Kidney glomerular epithelial cell (primary cell): ENCODE data around the gene SLC25A24.
"Not testable (repeated sequence)": the region's sequence is repeated elsewhere in the genome, so short reads cannot be mapped to it uniquely, and the experiment has no call there.

Experiments used
- DNase-seq: peaks from one replicate; lab custom pipeline; 2025; lab: John Stamatoyannopoulos, UW

Gene SLC25A24

DNA sequence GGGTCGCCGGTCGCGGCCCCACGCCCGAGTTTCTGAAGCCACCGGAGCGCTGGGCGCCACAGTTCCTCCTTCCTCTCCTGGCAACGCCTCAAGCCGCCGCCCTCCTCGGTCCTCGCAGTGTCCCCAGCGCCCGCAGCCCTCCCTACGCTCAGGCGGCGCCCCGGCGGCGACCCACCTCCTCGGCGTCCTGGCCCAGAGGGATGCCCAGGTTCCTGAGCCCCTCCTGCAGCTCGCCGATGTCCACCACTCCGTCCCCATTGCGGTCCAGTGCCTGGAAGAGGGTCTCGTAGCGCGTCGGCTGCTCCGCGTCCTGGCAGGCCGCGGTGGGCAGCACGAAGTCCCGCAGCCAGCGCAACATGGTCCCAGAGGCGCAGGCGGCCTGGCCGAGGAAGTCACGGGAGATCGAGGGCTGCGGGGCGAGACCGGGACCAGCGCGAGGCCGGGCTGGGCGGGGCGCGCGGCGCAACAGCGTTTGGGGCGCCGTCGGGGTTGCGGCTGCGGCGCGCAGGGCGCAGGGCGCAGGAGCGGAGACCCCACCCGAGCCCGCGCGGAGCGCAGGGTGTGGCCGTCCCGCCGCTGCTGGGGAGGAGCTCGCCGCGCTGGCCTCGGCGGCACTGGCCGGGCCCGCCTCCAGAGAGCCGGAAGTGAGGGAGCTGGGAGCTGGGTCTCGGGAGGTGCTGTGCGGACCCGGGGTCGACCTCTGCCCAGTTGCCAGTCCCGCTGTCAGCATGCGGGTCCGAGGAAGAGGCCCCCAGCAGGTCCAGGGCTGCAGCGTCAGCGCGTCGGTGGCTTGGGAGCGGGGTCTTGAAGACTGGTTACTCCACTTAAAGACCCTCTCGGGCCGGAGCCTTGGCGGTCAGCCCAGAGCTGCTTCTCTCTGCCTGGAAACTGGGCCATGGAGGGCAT is at the start of gene SLC25A24:
TSS of gene SLC25A24 (minus strand) at position 563 of the 906 bp plus-strand sequence. CDS start at position 358, 205 bp downstream.
- DNase-seq: peak; percentile 61

DNA sequence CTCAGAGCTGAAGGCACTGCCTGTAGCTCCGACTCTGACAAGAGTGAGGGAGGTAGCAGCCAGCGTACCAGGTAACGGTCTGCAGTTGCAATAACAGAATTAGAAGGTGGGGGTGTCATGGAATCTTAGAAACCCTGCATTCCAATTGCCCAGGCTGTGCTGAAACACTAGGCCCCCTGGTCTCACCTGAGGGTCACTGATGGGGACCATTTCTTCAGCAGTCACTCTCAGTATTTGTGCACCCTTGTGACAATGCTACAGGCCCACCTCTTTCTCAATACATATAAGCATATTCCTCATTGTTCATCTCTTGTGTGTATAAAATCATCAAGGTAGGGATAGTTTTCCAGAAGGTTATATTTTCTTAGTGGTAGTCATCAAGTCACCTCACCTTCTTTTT is 43.8 kb upstream of the SLC25A24 start, which contains the start of gene NBPF4:
TSS of gene NBPF4 (minus strand) at position 101 of the 400 bp plus-strand sequence. CDS start 315 bp downstream, outside the sequence.
- not testable (repeated sequence) for DNase-seq

DNA sequence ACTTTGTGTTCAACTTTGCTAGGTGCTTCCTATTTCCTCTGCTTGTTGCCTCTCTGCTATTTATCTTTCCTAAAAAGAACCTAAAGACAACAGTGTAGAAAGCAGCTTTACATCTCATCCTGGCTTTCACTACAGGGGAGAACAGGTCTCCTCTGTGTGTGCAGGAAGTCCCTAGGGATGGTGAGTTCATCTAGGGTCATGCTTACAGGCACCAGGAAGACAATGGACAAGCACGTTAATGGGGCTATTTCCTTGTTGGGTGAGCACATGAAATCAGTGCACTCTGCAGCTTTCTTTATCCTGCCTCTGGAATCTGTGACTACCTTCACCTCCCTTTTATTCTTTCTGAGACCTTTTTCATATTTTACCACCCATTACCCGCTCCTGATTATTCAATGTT is 39.3 kb upstream of the SLC25A24 start:
- not testable (repeated sequence) for DNase-seq

DNA sequence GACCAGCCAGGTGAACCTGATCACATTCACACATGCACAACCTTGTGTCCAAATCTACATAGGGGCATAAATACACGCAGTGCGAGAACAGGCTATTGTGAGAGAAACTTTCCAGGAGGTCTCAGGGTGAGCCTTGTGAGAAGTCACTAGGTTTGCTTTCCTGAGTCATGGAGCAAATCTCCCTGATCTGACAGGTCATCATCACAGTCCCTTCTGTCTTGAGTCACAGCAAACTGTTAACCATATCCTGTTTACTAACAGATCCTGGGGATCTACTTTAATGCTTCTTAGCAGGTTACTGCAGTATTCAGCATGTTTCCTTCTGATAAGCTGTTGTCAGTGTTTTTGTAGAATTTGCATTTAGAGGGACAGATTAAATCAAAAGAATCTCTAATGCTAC is 35.2 kb upstream of the SLC25A24 start:
- not testable (repeated sequence) for DNase-seq

DNA sequence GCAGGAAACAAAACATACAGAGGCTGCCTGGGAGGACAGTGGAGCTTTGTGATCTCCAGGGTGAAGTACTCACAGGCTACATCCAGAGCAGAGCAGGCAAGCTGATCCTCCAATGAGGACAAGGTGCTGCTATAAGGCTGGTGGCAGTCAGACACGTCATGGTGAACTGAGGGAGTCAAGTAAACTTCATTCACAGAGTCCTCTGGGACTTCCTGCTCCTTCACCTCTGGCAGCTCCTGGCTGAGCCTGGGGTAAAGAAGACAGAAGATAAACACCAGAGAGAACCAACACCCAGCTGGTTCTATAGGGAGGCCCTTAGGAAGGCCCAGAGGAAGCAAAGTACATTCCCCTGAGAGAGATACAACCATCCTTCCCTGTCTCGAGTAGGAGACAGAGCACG is 32.0 kb upstream of the SLC25A24 start:
- DNase-seq: not testable (repeated sequence)

DNA sequence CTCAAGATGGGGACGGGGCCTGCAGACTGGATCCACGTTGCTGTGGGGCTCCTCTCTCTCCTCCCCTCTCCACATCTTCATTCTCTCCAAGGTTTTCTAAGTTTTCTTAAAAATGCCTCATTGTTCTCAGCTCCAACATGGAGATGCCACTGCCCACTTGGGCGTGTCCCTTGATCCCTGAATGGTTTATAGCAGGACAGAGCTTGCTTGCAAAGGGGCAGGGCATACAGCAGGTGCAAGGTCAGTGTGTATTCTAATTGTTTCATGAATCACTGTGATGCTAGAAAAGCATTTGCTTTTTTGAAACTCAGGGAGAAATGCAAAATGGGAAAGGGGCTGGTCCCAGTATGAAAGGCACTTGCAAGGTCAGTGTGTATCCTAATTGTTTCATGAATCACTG is 29.8 kb upstream of the SLC25A24 start:
- not testable (repeated sequence) for DNase-seq

DNA sequence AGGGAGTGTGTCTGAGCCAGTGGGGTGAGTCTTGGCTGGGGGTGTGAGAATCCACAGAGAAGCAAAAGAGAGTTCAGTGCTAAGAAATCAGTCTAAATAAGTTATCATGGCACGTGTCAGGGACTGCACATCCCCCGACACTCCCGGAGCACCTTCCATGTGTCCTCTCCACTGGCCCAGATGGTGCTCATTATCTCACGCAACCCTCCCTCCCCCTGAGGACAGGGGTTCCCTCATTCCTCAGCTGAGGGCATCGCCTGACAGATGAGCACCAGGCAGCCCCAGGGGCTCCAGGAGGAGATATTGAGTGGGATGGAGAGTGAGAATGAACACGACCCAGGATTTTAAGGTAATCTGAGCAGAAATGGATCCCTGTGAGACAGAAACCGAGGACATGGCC is 27.6 kb upstream of the SLC25A24 start:
- not testable (repeated sequence) for DNase-seq

DNA sequence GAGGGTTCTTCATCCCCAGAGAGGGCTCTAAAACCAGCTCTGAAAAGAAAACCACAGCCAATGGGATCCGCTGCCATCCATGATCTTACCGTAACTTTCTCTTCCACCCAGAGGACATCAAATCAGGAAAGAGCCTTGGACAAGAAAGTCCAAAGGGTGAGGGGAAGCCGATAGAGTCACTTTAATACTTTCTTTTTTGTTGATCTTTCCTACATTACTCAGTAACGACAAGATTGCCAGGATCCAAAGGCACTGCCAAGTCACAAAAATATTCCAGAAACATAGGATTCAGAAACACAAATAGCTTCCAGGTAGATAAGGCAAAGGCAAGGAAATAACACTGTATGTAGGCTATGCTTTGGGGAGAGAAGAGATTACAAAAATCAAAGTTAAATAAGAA is 26.7 kb upstream of the SLC25A24 start:
- not testable (repeated sequence) for DNase-seq

DNA sequence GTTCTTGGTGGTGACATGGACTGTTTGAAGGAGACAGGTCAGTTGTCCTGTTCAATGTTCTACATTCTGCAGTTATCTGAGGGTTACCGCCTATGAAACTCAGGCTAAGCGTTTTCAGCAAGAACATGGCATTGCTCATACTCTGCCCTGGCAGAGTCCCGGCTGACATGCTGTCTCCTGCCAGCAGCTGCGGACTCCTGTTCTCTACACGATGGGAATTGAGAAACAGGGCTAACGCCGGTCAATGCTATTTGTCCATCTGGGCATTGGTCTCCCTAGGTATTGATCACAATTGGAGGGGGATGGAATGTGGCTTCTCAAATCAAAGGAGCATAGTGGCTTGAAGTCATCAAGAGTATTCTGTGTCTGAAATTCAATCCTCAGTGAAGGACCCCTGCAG is 23.1 kb upstream of the SLC25A24 start:
- not testable (repeated sequence) for DNase-seq

DNA sequence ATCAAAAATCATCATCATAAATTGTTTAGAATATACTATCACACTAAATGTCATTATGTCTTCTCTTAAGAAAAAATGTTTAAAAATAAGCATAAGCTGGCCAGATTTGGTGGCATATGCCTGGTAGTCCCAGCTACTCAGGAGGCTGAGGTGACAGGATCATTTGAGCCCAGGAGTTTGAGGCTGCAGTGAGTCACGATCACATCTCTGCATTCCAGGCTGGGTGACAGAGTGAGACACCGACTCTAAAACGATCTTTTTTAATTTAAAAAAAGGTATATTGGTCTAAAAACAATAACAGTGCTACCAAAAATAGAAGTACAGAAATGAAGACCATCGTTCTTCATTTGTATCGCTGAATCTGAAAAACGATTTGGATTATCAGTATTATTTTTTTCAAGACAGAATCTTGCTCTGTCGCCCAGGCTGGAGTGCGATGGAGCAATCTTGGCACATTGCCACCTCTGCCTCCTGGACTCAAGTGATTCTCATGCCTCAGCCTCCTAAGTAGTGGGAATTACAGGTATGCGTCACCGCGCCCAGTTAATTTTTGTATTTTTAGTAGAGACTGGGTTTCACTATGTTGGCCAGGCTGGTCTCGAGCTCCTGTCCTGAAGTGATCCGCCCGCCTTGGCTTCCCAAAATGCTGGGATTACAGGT is 17.5 kb upstream of the SLC25A24 start:
- not testable (repeated sequence) for DNase-seq

DNA sequence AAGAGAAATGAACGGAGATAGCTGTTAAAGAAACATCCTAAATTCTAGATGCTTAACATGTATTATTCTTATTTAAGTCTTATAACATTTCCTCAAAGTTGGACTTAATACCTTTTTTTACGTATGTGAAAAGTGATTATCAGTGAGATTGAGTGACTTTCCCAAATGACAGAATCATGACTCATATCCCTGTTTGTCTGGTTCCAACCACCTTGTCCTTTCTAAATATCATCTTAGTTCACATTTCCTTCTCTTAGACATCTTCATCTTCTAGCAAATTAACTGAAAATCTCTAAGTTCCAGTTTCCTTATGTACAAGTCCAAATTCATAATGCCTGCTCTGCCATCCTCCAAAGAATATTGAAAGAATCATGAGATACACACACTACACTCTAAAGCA is 16.9 kb upstream of the SLC25A24 start:
- DNase-seq: not testable (repeated sequence)

DNA sequence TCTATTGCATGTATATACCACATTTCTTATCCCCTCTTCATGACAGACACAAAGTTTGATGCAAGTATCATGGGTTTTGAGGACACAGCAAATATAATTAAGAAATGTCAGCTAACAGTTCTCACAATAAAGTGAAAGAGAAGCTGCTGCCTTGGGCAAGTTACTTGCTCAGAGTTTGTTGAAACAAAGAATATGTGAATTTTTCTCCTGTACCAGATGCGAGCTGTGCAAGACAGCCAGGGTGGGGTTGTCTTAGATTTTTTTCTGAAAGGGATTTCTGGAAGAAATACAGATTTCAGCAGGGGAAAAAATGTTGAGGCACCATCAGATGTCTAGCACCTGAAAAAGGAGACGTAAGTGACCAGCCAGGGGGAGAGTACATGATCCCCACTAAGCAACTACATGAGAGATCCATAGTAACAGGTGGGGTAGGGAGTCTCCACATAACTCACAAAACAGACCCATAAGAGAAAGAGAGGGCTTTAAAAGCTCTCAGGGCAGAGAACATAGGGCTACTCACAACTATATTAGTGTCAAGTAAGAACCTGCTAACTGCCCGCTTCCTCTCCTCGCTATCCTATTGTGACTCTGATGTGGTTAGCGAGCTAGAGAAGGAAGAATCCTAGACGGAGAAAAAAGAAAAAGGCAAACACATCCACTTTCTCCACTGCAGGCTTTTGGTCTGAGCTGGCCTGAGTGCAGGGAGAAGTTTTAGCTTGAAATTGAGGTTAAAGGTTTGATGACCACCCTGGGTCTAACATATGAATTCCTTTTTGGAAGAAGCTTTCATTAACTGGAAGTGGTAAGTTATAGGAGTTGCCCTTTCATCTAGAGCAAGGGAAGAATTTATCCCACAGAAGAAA is 16.1 kb upstream of the SLC25A24 start:
- not testable (repeated sequence) for DNase-seq

DNA sequence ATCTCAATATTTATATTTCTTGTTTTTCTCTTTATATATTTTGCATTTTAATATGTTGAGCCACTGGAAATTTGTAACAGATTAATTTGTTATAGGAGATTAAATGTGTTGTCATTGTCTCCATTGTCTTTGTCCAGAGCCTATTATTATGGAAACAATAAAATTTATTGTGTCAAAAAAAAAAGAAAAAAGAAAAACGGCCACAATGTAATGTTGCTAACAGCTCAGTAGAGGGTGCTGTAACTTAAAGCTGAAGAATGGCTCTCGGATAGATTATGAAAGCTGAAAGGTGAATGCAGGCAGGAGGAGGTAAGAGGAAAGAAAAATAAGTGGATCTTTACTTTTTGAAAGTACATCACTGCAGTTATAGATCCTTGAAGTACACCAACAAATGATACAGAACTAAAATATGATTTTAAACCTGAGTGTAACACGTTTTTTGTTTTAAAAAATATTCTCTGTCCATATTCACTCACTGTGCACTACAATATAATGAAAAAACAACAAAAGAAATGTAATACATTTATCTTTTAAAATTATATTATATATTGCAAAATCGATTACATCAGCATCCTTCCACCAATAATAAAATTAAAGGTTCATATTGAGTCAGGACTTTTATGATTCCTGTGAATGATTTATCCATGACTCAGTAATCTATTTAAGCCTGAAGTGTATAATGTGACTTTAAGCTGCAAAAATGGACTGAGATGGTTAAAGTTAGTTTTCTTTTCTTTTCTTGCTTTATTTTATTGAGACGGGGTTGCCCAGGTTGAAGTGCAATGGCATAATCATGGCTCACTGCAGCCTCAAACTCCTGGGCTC is 14.7 kb upstream of the SLC25A24 start:
- DNase-seq: peak; percentile 53

DNA sequence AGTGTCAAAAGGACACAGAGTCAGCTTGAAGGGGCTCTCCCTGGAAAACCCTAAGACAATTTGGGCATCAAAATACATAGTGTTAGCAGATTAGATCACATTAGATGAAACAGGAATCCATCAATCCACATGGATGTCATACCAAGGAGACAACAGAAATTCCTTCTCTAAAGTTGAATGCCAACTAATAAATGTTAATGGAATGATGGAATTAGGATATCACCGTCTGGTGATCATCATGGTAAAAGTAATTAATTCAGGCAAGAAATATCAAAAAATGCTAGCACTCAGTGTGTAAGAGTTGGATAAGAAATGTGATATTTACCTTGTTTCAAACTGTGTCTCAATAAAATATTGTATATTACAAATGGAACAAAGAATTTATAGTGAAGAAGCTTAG is 10.9 kb upstream of the SLC25A24 start:
- DNase-seq: no peak

DNA sequence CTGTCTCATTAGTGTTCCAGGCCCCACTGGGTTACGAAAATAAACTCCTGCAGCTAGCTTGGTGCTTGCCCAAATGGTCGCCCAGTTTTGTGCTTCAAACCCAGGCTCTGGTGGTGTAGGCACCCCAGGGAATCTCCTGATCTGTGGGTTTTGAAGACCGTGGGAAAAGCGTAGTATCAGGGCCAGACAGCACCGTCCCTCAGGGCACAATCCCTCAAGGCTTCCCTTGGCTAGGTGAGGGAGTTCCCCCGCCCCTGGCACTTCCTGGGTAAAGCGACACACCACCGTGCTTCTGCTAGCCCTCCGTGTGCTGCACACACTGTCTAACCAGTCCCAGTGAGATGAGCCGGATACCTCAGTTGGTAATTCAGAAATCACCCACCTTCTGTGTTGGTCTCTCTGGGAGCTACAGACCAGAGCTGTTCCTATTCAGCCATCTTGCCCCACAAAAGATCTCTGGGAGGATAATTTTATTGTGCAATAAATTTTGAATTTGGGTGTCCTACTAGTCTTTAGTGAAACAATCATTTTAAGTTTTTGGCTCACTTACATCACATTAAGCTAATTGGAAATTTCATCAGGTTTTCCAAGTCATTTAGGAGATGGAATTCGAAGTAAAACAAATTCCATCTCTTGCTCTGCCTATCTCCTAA is 9.4 kb upstream of the SLC25A24 start:
- no peak for DNase-seq

DNA sequence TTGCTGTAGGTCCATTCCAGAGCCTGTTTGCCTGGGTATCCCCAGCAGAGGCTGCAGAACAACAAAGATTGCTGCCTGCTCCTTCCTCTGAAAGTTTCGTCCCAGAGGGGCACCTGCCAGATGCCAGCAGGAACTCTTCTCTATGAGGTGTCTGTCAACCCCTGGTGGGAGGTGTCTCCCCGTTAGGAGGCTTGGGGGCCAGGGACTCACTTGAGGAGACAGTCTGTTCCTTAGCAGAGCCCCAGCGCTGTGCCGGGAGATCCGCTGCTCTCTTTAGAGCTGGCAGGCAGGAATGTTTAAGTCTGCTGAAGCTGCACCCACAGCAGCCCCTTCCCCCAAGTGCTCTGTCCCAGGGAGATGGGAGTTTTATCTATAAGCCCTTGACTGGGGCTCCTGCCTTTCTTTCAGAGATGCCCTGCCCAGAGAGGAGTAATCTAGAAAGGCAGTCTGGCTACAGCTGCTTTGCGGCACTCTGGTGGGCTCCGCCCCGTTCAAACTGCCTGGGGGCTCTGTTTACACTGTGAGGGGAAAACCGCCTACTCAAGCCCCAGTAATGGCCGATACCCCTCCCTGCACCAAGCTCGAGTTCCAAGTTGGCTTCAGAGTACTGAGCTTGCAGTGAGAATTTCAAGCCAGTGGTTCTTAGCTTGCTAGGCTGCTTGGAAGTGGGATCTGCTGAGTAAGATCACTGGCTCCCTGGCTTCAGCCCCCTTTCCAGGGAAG is 8.7 kb upstream of the SLC25A24 start:
- no peak for DNase-seq

DNA sequence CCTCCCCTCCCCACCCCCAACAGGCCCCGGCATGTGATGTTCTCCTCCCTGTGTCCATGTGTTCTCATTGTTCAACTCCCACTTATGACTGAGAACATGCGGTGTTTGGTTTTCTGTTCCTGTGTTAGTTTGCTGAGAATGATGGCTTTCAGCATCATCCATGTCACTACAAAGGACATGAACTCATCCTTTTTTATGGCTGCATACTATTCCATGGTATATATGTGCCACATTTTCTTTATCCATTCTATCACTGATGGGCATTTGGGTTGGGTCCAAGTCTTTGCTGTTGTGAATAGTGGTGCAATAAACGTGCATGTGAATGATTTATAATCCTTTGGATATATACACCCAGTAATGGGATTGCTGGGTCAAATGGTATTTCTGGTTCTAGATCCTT is 3.4 kb upstream of the SLC25A24 start:
- not testable (repeated sequence) for DNase-seq

DNA sequence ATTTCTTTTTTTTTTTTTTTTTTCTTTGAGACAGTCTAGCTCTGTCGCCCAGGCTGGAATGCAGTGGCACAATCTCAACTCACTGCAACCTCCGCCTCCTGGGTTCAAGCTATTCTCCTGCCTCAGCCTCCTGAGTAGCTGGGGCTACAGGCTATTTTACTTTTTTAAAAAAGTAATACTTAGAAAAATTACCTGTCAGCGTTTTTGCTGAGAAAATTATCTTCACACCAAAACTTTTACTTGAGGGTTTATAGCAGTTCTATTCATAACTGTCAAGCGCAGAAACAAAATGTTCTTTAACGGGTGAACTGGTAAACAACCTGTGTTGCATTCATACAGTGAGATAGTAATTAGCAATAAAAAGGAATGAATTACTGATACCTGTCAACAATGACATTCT is 1.5 kb upstream of the SLC25A24 start:
- DNase-seq: no peak

DNA sequence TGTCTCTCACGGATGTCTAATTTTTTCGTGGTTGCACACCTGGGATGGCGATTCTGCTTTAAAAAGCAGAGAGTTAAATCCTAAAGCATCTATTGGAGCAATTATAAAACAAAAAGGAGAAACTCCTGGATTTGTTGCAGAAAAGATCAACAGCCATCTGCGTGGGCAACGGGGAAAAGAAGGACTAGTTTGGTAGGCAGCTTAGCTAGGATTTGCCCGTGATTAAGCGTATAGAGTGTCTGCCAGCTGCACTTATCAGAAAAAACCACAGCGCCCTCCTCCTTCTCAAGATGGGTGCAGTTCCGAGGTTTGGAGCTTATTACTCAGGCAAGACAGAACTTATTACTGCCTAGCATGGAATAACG is 526 bp upstream of the SLC25A24 start:
- DNase-seq: peak; percentile 79

DNA sequence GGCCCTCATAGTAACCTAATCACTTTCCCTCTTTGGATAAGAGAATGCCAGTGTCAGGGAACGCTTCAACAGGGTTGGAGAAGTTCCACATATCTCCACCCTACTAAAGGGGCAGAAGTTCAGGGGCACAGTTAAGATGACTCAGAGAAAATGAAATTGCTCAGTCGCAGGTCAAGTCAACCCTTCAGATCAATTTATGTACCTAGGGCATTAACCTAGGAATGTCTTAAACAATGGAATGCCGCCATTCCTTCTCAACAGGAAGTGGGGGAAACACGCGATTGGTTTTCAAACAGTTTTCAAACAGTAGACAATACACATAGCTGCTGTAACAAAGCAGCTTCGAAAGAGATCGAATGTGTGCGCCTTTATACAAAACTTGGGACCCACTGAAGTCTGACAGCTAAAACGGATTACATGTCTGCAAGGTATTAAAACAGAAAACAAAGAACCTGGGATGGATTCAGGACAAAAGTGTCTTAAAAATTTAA is 897 bp downstream of the SLC25A24 start:
- DNase-seq: peak; percentile 67
